ENCODE measurements around the gene KIAA0408.
A peak's percentile ranks its signal among the peaks of the same experiment; 100 is the strongest.
"Not testable (repeated sequence)": the region's sequence is repeated elsewhere in the genome, so short reads cannot be mapped to it uniquely, and the experiment has no call there.

Gene KIAA0408

DNA sequence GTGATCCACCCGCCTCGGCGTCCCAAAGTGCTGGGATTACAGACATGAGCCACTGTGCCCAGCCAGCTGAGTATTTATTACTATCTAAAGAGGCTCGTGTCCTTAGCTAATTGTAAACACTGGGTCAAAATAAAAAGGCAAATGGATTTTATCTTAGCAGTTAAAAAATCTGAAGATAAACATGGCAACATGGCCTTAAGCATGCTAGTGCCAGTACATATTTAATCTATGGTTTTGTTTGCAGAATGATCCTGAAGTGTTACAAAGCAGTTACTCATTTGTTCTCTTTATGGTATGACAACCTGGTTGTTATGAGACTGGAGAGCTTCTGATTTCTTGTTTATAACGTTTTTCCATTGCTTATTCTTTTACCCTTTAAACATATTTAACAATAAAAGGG is 3.9 kb upstream of the KIAA0408 start:
- DNase-seq (ENCODE audit: low read depth in 2 of 2): no peak

DNA sequence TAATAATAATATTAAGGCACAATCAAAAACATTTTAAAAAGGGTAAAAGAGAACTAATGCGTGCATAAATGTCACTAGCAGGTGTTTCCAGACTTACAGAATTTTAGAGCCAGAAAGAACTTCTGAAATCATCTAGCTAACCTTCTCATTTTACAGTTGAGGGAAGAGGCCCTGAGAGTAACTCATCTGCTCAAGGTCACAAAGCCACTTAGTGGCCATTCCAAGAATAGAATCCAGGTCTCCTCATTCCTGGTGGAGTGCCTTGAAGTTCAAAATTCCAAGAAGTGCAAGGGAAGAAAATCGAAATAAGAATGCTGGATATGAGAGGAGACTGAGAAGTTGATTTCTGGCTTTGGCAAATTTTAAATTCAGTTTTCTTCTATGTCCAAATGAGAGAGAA is 3.2 kb upstream of the KIAA0408 start:
- no peak for DNase-seq (ENCODE audit: low read depth in 2 of 2)

DNA sequence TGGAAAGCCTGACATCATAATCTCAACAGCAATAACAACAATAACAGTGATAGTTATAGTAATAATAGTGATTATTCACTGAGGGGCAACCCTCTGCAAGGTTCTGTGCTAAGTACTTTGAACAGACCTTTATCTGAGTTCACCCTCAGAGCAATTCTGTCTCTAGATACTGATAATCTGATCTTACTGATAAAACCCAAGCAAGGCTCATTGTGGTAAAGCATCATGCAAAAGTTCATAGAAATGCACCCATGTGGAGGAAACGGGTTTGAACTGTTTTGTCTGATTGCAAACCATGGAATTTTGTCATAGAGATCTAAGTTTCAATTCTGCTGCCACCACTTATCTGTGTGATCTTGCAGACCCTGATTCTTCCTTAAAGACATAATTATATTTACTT is 1.3 kb upstream of the KIAA0408 start:
- DNase-seq (ENCODE audit: low read depth in 2 of 2): no peak

DNA sequence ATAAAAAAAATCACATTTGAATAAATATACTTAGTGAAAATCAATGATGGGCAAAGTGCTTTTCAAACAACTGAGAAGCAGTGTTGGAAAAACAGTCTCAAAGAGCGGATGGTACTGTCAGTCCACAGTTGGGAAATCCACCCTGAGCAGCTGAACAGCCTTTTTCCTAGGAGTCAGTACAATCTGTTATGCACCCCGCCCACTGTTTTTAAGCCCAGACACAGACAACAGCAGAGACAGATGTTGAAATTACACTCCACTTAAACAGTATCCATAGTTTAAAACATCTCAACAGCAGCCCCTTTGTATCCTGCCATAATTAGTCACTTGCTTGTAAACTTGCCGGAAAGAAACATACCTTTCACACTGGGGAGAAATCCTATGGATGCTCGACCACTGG is 372 bp downstream of the KIAA0408 start:
- no peak for DNase-seq (ENCODE audit: low read depth in 2 of 2)

DNA sequence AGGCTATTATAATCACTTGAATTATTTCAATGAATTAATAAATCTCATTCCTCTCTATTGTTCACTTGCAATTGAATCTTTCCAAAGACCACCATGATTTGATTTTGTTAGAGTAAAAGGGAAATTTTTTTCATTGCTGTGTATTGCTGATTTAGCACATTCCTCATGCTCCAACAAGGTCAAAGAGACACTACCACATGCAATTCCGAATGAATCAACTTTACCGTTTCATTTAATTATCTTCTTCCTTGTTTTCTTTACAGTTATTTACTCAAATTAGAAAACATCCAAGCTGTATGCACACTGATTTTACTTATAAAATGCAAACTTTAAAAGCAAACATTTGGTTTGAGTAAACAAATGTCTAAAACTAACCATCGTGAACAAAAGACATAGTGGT is 967 bp downstream of the KIAA0408 start:
- no peak for DNase-seq (ENCODE audit: low read depth in 2 of 2)

DNA sequence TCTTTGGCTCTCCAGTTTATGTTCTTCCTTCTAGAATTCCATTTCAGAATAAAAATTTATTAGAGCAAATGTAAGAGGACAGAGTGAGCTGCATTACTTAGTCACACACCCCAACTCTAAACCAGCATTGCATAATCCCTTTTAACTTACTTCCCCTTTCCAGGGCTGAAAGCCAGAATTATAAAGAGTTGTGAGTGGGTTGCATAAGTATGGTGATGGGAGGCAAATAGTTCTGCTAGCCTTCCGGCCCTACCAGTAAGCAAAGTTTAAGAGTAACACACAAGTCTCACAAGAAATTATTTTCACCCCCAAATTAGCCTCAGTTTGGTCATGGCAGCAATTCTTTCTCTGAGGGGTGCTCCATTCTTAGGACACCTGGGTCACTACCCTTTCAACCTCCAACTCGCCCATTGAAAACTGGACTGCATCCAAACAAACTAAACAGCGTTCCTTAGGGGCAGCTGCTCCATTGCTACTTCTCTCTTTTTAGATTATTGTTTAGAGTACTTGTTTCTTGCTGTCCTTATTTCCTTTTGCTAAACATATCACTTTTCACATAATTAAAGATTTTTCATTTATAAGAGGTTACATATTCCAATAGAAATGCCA is 1.6 kb downstream of the KIAA0408 start:
- DNase-seq (ENCODE audit: low read depth in 2 of 2): no peak

DNA sequence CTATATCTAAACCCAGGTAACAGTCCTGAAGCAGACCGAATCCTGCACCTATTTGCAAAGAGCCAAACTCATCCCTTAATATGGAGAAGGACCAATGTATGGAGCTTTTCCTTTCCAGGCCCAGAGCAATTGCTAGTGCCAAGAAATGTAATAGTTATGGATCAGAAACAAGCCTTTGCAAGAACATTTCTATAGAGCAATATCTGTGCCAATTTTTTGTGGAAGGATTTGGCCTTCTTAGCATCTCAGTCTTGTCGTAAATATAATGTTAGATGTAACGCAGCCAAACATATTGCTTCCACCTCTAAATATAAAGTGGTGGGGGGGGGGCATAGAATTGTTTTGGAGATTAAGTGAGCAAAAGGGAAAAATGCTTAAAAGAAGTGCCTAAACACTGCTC is 2.7 kb downstream of the KIAA0408 start:
- DNase-seq (ENCODE audit: low read depth in 2 of 2): no peak

DNA sequence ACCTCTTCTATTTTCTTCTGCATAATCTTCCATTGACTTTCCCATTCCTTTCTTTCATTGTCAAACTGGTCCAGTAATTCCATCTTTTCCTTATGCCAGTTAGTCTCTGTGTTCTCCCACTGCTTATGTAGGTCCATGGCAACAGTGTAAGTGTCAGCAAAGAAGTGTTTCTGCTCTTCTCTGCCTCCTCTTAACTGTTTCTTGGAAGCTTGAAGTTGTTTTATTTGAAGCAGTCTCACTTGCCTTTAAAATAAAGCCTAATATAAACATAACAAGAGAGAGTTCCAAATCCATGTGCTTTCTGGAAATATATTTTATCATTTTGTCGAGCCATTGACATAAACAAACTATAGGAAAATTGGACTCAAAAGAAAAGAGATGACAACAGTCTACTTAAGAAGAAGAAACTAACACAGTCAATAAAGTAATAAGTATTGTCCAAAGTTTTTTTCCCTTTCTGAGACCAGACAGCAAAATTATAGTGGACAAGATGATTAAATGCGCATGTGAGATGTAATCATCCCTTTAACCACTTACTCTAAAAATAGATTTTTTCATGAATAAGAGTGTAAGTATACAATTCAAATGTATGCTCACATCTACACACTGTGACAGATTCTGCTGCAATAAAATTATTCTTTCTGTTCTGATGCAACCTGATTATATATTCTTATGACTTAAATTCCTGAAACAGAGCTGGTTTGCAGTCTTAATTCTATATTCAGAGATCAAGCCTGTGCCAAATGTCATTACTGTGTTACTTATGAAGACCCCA is 5.2 kb downstream of the KIAA0408 start:
- DNase-seq (ENCODE audit: low read depth in 2 of 2): no peak

DNA sequence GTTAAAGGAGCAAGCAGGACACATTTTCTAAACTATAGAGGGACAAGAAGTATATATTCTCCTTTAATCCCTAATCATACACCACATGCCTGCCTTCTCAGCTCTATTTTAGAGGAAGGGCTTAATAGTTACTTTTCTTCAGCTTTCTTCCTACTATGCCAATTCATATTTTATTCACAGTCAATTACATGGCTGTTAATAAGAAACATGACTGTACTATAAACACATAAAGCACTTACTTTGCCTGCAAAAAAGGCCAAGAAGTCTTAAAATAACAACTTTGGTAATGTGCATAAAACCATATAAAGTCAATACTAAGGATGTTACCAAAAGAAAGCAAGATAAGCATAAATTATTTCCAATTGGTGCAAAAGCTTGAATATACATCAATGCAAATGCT is 6.4 kb downstream of the KIAA0408 start:
- DNase-seq (ENCODE audit: low read depth in 2 of 2): no peak

DNA sequence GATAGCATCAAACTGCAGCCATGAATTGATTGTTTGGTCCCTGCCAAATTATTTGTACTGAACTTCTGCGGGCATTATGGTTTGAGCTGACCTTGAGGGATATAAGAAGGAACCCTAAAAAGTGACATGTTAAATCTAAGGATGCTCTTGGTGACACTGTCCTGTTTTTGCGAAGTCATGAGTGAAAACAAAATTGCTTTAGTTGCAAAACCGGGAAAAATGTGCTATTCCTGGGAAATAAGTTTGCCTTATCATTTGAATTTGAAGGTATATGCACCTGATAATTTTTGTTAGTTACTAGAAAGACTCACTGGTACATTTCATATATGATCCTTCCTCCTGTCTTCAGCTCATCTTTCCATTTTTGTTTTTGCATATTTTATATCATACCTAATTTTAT is 7.8 kb downstream of the KIAA0408 start:
- no peak for DNase-seq (ENCODE audit: low read depth in 2 of 2)

DNA sequence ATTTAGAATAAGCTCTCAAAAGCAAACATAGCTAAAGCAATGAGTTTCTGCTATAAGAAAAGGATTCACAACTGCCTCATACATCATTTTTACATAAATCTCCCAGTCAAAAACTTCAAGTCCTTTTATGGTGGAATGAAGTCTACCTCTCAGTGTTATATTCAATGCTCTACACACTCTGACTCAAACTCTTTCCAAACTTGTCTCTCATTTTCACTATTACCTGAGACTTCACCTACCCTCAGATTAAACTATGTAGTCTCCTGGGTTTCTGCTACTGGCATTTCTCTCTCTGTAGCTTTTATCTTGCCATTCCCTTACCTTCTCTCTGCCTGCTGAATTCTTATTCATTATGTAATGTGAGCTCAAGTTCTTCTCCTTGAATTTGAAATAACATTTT is 11.4 kb downstream of the KIAA0408 start:
- DNase-seq (ENCODE audit: low read depth in 2 of 2): no peak

DNA sequence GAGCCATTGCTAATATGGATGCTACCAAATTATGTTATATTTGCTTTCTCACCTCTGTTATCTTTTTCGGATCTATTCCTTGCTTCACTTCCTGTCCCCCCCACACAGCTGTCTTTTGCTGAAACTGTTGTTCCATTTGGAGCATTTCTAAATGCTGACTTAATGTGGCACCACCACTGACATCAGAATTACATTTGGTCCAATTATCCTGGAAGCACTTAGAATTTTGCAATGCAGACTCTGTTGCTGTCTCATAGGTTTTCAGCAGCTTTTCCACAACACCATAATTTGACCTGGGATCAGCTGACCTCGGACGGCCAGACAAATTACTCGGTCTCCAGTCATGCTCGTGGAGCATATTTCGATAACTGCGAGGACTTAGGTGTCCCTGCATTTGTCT is 12.8 kb downstream of the KIAA0408 start:
- no peak for DNase-seq (ENCODE audit: low read depth in 2 of 2)

DNA sequence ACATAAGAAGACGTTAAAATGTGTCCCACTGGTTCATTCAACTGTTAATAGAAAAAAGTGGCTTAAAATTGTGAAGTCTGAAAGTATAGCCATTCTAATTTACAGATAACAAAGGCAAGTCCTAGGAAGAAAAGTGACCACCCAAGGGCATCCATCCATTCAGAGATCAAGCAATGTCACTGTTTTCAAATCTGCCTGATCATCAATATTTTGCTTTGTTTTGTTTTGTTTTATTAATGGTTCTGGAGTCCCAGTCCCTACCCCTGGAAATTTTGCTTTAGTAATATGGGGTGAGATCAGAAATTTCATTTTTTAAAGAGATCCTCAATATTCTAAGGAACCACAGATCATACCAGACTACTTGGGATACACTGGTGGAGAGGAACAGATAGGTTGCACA is 17.3 kb downstream of the KIAA0408 start:
- DNase-seq (ENCODE audit: low read depth in 2 of 2): no peak

DNA sequence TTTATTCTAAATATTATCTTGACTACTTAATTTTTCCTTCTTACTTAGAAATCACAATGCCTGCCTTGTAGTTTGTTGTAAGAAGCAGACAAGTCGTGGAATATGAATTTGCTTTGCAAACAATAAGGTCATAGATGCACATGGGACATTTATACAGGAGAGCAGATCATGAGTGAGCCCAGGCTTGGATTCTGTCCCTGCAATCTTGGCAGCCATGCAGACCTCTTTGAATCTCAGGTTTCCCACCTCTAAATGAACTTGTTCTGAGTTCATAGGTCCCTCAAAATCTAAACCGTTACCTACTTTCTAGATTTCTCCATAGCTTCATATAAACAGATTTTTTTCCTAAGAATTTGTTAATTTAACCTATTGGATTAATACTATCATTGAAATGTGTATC is 19.5 kb downstream of the KIAA0408 start:
- no peak for DNase-seq (ENCODE audit: low read depth in 2 of 2)

DNA sequence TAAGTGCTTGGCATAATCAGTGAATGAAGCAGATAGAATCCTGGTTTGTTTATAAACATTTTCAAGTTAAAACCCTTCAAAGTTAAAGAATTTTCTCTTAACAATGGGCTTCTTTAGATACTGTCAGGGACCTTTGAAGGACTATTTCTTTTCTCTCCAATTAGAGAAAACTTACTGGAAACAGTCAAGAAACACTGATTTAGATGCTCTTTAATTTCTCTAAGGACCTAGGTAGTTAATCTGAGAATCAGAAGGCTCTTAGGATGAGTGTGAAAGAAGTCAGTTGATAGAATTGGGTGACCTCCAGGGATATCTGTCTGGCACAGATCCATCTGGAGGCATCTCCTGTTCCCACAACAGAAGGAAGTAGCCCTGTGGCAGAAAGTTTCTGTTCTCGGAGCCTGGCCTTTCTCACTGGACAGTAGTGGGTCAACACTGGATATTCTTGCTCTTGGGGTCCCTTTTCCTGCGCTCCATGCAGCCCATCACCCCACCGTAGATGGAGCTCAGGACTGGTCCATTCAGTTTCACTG is 22.5 kb downstream of the KIAA0408 start:
- no peak for DNase-seq (ENCODE audit: low read depth in 2 of 2)

DNA sequence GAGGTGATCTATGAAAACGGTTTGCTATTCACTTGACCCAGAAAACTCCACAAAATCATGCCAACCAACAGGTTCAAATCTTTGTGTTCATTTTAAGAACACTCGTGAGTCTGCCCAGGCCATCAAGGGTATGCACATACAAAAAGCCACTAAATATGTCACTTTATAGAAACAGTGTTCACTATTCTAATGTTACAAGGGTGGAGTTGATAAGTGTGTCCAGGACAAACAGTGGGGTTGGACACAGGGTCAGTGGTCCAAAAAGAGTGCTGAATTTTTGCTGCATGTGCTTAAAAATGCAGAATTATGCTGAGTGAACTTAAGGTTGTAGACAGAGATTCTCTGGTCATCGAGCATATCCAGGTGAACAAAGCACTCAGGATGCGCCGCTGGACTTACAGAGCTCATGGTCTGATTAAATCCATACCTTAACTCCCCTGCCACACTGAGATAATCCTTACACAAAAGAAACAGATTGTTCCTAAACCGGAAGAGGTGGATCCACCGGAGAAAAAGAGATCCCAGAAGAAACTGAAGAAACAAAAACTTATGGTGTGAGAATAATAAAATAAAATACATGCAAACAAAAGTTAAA is 23.5 kb downstream of the KIAA0408 start:
- DNase-seq (ENCODE audit: low read depth in 2 of 2): no peak

DNA sequence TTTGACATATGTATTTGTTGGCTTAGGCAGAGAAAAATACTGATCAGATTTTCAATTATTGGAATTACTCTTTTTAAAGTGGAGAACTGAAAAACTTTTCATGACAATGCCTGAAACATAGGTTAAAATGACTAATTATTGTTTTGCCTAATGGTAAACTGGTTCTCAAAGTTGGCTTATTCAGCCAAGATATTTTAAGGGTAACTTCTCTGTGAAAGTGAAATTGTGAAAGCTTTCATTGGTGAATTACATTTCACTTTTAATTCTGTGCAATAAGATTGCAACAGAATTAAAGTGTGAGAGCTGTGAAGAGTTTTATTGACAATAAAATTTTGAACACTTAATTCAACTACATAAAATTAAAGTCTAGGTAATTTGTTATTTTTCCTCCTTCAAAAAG is 24.5 kb downstream of the KIAA0408 start:
- DNase-seq (ENCODE audit: low read depth in 2 of 2): no peak

DNA sequence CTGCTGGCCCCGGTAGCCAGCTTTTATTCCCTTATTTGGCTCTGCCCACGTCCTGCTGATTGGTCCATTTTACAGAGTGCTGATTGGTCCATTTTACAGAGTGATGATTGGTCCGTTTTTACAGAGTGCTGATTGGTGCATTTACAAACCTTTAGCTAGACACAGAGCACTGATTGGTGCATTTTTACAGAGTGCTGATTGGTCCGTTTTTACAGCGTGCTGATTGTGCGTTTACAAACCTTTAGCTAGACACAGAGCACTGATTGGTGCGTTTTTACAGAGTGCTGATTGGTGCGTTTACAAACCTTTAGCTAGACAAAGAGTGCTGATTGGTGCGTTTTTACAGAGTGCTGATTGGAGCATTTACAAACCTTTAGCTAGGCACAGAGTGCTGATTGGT is 30.6 kb downstream of the KIAA0408 start:
- not testable (repeated sequence) for DNase-seq (ENCODE audit: low read depth in 2 of 2)

DNA sequence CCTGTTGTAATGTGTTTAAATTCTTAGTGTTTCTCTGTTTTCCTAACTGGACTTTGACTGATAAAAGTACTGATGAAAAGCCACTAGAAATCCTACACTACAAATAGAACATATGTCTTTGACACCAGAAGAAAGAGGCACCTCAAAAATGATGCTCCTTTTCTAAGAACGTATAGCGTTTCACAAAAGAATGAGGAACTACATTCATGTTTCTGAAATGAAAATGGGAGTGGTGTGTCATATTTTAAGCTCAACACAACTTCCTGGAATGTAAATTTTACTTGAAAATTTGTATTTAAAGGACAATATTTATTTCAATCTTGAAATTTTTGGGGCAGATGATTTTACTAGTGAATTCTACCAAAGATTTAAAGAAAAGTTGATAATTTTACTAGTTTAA is 35.3 kb downstream of the KIAA0408 start:
- DNase-seq (ENCODE audit: low read depth in 2 of 2): no peak

DNA sequence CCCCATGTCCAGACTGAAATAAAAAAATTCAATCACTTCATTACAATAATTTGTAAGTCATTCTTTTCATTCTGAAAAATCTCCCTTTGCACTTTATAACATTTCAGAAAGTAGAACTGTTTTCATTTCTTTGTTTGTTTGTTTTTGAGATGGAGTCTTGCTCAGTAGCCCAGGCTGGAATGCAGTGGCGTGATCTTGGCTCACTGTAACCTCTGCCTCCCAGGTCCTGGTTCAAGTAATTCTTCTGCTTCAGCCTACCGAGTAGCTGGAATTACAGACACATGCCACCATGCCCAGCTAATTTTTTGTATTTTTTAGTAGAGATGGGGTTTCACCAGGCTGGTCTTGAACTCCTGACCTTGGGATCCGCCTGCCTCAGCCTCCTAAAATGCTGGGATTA is 38.0 kb downstream of the KIAA0408 start:
- not testable (repeated sequence) for DNase-seq (ENCODE audit: low read depth in 2 of 2)

DNA sequence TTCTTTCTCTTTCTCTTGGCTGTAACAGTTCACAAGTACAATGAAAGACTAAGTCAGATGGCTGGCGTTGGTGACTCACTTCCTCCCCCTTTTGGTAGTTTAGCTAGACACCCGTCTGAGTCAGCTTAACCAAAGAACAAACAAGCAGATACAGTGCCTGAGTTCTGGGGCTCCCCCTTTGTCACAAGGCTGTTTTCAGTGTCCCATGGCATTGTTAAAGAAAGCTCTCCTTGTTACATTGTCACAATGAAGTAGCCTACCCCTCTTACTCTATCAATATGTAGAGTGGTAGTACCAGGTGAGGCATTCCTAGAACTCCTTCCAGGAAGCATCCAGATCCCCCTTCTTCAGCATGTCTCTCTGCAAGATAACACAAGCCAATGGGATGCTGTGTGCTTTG is 38.6 kb downstream of the KIAA0408 start:
- peak; percentile 44 to 62 for DNase-seq (ENCODE audit: low read depth in 2 of 2)

DNA sequence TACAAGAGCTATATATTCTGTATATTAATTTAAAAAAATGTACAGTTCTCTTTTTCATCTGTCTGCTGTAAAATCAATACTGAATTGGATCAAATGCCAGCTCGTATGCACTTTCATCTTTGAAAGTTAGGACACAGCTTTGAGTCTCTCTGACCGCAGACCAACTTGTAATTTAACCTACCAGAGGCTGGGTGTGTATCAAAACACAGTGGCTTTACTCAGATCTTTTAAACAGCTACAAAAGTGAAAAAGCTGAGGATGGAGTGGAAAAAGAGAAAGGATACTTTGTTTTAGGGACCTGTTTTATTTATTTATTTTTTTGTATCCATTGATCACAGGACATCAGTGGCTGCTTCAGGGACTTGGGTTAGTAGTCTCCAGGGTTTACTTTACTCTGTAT is 44.1 kb downstream of the KIAA0408 start:
- no peak for DNase-seq (ENCODE audit: low read depth in 2 of 2)

DNA sequence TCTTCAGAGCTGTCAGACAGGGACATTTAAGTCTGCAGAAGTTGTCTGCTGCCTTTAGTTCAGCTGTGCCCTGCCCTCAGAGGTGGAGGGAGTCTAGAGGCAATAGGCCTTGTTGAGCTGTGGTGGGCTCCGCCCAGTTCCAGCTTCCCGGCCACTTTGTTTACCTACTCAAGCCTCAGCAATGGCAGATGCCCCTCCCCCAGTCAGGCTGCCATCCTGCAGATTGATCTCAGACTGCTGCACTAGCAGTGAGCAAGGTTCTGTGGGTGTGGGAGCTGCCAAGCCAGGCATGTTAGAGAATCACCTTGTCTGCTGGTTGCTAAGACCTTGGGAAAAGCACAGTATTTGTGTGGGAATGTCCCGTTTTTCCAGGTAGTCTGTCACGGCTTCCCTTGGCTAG is 46.1 kb downstream of the KIAA0408 start:
- not testable (repeated sequence) for DNase-seq (ENCODE audit: low read depth in 2 of 2)

Data from activated CD4-positive, alpha-beta T cell treated with anti-CD3 and anti-CD28 coated beads for 24 hours (primary cell).